ENCODE measurements around the gene NMU. TPM values are rescaled to one million over a fixed set of nuclear protein-coding genes. Genes with fewer than 3 reads are reported as not detected.

The NMU gene
- total RNA-seq, 1 experiment from 2014 or later = not detected

DNA sequence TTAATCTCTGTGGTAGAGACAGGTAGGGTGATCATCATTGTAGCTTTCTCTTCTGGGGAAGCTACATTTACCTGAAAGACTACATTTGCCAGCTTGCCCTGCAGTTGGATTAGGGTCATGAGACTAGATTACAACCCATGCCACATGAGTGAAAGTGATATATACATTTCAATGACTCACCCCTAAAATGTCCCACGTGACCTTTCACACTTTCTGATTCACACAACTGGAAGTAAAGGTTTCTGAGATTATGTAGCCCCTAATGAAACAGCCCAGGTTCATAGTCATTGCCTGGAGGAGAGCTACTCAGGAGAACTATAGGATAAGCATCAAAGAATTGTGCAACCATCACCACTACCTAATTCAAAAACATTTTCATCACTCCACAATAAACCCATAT is 61.8 kb downstream of the NMU start:
- BruUV-seq (replicated peaks) = no TSS peak
- Histone ChIP-seq H3K4me1 (no peaks in the 10 kb centered on the region), H3K27me3 (replicated peaks; ENCODE audit: control insufficient read depth, insufficient read depth, low read length) (no peaks in the 10 kb centered on the region), H3K9me3 (peaks cover 11% of the 10 kb centered on the region), H3K4me3 (ENCODE audit: low read depth, low read length) (no peak overlapping the region), H3K36me3 (ENCODE audit: control insufficient read depth, insufficient read depth, low read length) (no peaks in the 10 kb centered on the region)
- TF ChIP-seq, protein P1, sequence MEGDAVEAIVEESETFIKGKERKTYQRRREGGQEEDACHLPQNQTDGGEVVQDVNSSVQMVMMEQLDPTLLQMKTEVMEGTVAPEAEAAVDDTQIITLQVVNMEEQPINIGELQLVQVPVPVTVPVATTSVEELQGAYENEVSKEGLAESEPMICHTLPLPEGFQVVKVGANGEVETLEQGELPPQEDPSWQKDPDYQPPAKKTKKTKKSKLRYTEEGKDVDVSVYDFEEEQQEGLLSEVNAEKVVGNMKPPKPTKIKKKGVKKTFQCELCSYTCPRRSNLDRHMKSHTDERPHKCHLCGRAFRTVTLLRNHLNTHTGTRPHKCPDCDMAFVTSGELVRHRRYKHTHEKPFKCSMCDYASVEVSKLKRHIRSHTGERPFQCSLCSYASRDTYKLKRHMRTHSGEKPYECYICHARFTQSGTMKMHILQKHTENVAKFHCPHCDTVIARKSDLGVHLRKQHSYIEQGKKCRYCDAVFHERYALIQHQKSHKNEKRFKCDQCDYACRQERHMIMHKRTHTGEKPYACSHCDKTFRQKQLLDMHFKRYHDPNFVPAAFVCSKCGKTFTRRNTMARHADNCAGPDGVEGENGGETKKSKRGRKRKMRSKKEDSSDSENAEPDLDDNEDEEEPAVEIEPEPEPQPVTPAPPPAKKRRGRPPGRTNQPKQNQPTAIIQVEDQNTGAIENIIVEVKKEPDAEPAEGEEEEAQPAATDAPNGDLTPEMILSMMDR (IDR thresholded peaks at IDR 0.05; ENCODE audit: insufficient read depth in 1 of 2, low read depth in 1 of 2, low read length in 1 of 2, severe bottlenecking in 1 of 2, unreplicated experiment in 1 of 2) = no peak
- ChIA-PET CTCF (no interaction called here), POLR2A (no interaction called here)
- Mint-ChIP-seq H3K27me3 (ENCODE audit: insufficient read depth, unreplicated experiment) (peaks cover 17% of the 10 kb centered on the region), H3K4me3 (ENCODE audit: unreplicated experiment) (no peak overlapping the region), H3K27ac (ENCODE audit: unreplicated experiment) (no peak overlapping the region), H3K4me1 (ENCODE audit: low read depth, unreplicated experiment) (no peaks in the 10 kb centered on the region), H3K9me3 (ENCODE audit: unreplicated experiment) (peaks cover 7% of the 10 kb centered on the region), H3K36me3 (ENCODE audit: insufficient read depth, unreplicated experiment) (no peaks in the 10 kb centered on the region)
- no peak for DNase-seq
- intact Hi-C loops (cut with micrococcal nuclease; ENCODE audit: unreplicated experiment) = no loop called here

DNA sequence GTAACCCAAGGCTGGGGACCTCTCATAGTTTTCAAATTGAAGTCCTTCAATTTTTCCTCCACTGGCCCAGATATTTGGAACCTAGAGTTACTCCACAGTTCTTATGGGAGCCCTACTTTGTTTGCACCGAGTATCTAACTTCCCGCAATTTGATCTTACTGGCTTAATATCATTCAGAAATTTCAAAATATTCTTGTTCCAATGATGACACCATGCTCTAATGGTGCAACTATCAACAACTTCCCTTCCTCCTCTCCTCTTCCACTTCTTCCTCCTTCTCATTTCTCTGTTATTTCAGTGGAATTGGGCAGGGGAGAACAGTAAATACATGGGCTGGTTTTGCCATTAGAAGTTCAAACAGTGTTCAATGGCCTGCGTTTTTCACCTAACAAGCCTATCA is 64.3 kb downstream of the NMU start:
- Mint-ChIP-seq H3K36me3 (ENCODE audit: insufficient read depth, unreplicated experiment) (no peaks in the 10 kb centered on the region), H3K9me3 (ENCODE audit: unreplicated experiment) (peaks cover 7% of the 10 kb centered on the region), H3K4me3 (ENCODE audit: unreplicated experiment) (no peak overlapping the region), H3K27ac (ENCODE audit: unreplicated experiment) (no peak overlapping the region), H3K27me3 (ENCODE audit: insufficient read depth, unreplicated experiment) (peaks cover 17% of the 10 kb centered on the region), H3K4me1 (ENCODE audit: low read depth, unreplicated experiment) (peaks cover 12% of the 10 kb centered on the region)
- Histone ChIP-seq H3K4me1 (0 out of 2 replicates have a peak, but pooled peaks cover 6% of the 10 kb centered on the region), H3K27me3 (replicated peaks; ENCODE audit: control insufficient read depth, insufficient read depth, low read length) (no peaks in the 10 kb centered on the region), H3K4me3 (ENCODE audit: low read depth, low read length) (no peak overlapping the region), H3K9me3 (peaks cover 11% of the 10 kb centered on the region), H3K36me3 (ENCODE audit: control insufficient read depth, insufficient read depth, low read length) (no peaks in the 10 kb centered on the region)
- no TSS peak for BruUV-seq (replicated peaks)
- intact Hi-C loops (cut with micrococcal nuclease; ENCODE audit: unreplicated experiment) = no loop called here
- TF ChIP-seq, protein P1 (IDR thresholded peaks at IDR 0.05; ENCODE audit: insufficient read depth in 1 of 2, low read depth in 1 of 2, low read length in 1 of 2, severe bottlenecking in 1 of 2, unreplicated experiment in 1 of 2) = no peak
- CTCF ChIA-PET = no interaction called here
- POLR2A ChIA-PET = no interaction called here
- no peak for DNase-seq

DNA sequence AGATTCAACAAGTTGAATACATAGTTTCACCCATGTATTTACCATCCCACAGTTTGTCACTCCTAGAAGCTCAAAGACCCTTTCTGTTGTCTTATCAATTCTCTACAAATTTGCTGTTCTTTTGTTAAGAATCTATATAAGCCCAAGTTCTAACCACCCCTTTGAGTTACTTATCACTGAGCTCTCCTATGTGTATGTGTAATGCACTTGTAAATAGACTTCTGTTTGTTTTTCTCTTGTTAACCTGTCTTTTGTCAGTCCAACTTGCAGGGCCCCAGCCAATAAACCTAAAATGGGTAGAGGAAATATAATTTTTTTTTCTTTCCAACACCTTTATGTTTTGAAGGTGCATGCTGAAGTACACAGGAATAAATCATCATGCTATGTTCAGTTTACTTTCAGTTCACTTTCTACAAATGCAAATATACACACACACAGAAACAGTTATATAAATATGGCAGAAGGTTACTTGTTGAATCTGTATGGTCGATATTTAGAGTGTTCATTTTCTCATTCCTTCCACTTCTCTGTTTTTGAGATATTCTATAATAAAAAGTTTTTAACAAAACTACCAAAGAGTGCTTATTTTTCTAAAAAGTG is 67.1 kb downstream of the NMU start:
- Mint-ChIP-seq H3K4me1 (ENCODE audit: low read depth, unreplicated experiment) (peaks cover 12% of the 10 kb centered on the region), H3K36me3 (ENCODE audit: insufficient read depth, unreplicated experiment) (no peaks in the 10 kb centered on the region), H3K4me3 (ENCODE audit: unreplicated experiment) (no peak overlapping the region), H3K27me3 (ENCODE audit: insufficient read depth, unreplicated experiment) (peaks cover 15% of the 10 kb centered on the region), H3K27ac (ENCODE audit: unreplicated experiment) (no peak overlapping the region), H3K9me3 (ENCODE audit: unreplicated experiment) (no peaks in the 10 kb centered on the region)
- CTCF ChIA-PET = interaction anchor here (1.0 kb wide), 1 partner anchor 23 kb away, joined by 4 read pairs; the partner anchor contains the start of gene CLOCK
- peak in 1 of 2 experiments; percentile 25 for DNase-seq
- Histone ChIP-seq H3K36me3 (ENCODE audit: control insufficient read depth, insufficient read depth, low read length) (no peaks in the 10 kb centered on the region), H3K4me1 (0 out of 2 replicates have a peak, but pooled peaks cover 6% of the 10 kb centered on the region), H3K27me3 (replicated peaks; ENCODE audit: control insufficient read depth, insufficient read depth, low read length) (no peaks in the 10 kb centered on the region), H3K4me3 (ENCODE audit: low read depth, low read length) (no peak overlapping the region), H3K9me3 (peaks cover 5% of the 10 kb centered on the region; the same call in 1 of the 2 replicates)
- intact Hi-C loops (cut with micrococcal nuclease; ENCODE audit: unreplicated experiment) = loop anchor here (2.0 kb wide), 1 partner anchor 22 kb away; the partner anchor contains the start of gene CLOCK
- BruUV-seq (replicated peaks) = no TSS peak
- POLR2A ChIA-PET = no interaction called here
- TF ChIP-seq, protein P1 (IDR thresholded peaks at IDR 0.05; ENCODE audit: insufficient read depth in 1 of 2, low read depth in 1 of 2, low read length in 1 of 2, severe bottlenecking in 1 of 2, unreplicated experiment in 1 of 2) = no peak
